Activated CD4-positive, CD25-positive, alpha-beta regulatory T cell treated with anti-CD3 and anti-CD28 coated beads, Interleukin-2, amount 50 U/mL, for 24 hours (primary cell): ENCODE data around the gene FXYD4.
"Not testable (repeated sequence)": the region's sequence is repeated elsewhere in the genome, so short reads cannot be mapped to it uniquely, and the experiment has no call there.

ENCODE experiments used
- ATAC-seq, 2 donors: fragments of 150-1000 bp; cut with Tn5 transposase; one replicate each; pipeline ENCODE4 v1.10.0; 2021; ENCODE audit warnings: mild to moderate bottlenecking in 1 of 2, moderate library complexity in 1 of 2

FXYD4 gene

DNA sequence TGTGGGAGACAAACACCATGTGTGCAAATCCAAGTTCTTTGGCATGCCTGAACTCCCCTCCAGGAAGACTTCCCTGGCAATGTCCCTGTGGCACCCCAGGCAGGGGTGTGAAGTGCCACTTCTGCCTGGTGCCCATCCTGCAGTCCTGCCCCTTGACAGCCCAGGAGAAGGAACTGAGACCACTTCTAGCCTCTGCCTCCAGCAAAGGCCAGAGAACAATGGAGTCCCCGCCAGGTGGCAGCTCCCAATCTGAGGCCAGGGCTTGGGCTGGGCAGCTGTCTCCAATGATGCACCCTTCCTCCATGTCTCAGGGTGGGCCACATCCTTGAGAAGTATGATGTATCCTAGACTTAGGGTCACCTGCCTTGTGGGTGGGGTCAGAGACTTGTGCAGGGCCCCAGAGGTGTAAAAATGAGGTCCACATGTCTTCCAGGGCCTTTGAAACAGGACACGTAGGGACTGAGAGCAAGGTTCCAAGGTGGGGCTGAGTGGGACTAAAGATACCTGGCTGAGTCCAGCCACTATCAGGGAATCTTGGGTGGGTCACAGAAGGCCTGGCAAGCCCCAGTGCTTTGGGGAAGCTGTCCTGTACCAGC, 5.5 kb downstream of the FXYD4 start:
- ATAC-seq, result no peak

DNA sequence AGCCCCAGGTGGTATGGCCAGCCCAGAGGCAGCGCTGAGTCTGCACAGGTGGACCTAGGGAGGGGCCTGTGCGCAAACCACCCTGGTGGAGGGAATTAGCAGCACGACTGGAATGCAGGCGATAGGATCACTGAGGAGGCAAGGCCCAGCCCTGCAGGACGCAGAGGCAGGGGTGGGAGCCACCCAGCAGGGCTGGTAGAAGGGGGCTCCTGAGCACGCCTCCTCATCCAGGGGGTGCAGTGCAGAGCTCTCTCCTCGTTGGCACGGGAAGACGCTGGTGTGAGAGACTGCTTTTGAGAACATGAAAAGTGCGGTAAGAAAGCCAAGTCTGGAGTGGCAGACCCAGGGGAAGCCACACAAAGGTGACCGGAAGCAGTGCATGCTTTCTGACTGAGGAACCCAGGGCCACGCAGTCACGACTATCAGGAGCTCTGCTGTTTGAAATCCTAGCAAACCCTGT, 6.0 kb downstream of the FXYD4 start:
- no peak for ATAC-seq

GRCh38 chr10:43380610-43381222, 9.3 kb downstream of the FXYD4 start:
- peak in 1 of 2 donors; percentile 37 for ATAC-seq

GRCh38 chr10:43383204-43383971, 12.0 kb downstream of the FXYD4 start:
- no peak for ATAC-seq

DNA sequence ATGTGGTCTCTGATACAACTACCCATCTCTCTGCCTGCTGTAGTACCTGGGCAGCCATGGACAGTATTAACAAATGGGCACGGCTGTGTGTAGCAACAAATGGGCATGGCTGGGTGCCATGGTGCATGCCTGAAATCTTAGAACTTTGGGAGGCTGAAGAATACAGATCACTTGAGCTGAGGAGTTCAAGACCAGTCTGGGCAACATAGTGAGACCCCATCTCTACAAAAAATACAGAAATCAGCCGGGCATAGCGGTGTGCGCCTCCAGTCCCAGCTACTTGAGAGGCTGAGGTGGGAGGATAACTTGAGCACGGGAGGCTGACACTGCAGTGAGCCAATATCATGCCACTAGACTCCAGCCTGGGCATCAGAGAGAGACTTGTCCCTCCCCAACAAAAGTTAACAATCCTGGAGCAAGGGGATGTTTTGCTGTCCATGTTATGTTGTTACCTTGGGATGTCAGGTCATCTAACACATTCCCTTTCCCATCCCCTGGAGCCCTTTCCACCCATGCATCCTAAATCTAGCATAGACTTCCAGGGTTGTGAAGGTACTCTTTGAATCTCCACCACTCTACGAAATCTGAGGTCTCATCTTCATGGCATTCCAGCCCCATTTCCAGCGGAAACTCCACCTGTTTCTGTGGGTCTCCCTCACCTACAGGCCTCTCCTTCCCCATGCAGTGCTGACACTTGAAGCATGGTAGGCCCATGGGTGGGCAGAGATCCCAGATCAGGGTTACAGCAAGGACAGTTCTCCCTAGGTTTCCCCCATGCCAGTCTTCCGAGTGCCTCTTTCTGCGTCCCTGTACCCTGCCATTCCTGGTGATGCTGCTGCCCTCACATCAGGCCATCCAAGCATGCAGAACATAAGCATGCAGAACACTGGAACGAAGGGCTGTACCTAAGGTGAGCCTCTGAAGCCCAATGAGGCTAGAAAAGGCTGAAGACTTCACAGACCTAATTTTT, 13.1 kb downstream of the FXYD4 start:
- peak; percentile 16 to 28 for ATAC-seq

DNA sequence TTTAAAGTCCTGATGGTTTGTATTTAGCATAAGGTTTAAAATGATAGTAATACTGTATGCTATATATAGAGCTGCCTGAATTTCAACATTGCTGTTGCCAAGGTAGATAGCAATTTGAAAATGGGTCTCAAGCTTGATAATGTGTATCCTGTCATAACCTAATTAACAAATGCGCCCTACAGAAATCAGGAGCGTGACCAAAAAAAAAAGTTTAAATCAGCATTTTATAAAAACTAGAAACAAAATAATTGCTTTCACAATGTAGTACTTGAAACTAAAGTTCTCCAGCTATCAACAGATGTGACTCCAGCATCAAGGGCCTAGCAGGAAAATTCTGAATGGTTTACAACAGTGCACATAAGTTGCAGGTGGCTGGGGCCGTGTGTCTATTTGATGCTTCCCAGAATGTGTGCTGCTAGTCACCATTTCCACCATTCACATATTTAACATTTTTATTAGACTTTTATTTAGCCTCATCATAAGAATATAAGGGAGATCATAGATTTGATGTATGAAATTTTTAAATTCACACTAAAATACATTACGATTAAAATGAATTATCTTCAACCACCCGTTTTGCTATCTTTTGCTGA, 14.1 kb downstream of the FXYD4 start:
- ATAC-seq, result no peak

GRCh38 chr10:43386549-43386948, 15.1 kb downstream of the FXYD4 start:
- ATAC-seq, result no peak

GRCh38 chr10:43386981-43387677, 15.7 kb downstream of the FXYD4 start:
- no peak for ATAC-seq

GRCh38 chr10:43387678-43388032, 16.2 kb downstream of the FXYD4 start:
- no peak for ATAC-seq

DNA sequence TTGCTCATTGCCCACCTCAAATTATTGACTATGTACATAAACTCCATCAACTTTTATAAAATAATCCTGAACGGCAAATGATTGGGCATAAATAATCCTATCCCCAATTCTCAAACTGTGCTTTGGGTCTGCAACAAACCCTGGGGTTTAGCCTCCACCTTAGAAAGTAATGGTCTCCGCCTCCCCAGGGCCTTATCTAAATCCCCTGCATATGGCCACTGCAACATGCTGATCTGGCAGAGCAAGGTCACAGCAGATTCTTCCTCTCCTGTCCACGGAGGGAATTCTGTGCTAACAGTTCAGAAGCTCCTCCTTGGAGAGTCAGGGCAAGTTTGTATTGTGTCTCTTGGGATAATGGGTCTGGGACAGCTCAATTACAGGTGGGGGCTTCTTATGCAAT, 18.4 kb downstream of the FXYD4 start:
- ATAC-seq, result no peak

DNA sequence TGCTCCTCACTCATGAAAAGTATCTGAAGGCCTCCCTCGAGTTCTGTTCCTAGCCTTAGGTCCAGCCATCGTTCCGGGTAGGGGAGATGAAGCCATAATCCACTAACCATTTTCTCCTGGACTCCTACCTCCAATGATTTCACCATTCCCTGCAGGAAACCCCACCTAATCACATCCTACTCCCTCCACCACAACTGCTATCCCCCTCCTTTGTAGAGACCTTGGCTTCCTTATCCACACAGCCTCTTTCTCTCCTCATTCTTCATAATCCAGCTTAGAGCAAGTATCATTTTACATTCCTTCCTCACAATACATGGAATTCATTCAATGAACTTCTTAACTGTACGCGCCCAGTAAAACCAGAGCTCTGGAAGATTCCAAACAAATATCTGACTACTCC, 18.9 kb downstream of the FXYD4 start:
- no peak for ATAC-seq

GRCh38 chr10:43390759-43391158, 19.3 kb downstream of the FXYD4 start:
- ATAC-seq, result no peak

GRCh38 chr10:43391496-43391895, 20.1 kb downstream of the FXYD4 start:
- no peak for ATAC-seq

- no peak for ATAC-seq
Measured at GRCh38 chr10:43392748-43393147, 21.3 kb downstream of the FXYD4 start.

DNA sequence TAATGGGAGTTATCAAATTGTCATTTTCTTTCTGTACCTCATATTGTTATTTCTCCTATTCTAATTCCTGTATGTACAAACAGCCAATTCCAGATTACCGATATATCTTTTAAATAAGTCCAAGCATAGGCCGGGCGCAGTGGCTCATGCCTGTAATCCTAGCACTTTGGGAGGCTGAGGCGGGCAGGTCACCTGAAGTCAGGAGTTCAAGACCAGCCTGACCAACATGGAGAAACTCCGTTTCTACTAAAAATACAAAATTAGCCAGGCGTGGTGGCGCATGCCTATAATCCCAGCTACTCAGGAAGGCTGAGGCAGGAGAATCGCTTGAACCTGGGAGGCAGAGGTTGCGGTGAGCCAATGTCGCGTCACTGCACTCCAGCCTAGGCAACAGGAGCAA, 21.8 kb downstream of the FXYD4 start:
- not testable (repeated sequence) for ATAC-seq

DNA sequence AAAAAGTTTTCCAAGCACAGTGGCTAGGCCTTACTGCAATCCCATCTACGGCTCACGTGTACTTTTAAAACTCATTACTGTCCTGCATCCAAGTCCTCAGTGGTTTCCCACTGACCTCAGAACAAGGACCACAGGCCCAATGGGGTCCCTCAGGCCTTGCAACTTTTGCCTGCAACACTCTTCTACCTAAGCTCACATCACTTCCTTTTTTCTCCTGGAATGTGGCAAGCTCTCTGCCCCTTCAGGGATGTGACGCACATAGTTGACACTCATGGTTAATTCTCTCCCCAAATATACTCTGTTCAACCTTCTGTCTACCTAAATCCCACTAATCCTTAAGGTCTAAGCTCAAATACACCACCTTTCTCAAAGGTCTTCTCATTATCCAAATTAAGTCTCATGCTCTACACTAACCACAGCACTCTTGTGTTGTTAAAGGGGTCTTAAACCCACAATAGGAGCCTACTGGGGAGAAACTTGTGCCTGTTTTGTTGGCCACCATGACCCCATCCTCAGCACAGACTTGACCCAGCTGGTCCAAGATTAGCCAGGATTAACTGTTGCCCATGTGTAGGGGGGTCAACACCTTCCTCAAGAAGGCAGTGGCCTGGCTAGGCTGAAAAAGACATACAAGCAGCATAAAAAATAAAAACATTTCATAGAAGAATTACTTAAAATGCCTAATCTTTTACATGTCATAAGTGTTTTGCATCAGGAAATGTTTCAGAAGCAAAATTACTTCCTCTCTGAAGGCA, 22.3 kb downstream of the FXYD4 start:
- ATAC-seq, result no peak

- no peak for ATAC-seq
Measured at GRCh38 chr10:43394868-43395267, 23.4 kb downstream of the FXYD4 start.

DNA sequence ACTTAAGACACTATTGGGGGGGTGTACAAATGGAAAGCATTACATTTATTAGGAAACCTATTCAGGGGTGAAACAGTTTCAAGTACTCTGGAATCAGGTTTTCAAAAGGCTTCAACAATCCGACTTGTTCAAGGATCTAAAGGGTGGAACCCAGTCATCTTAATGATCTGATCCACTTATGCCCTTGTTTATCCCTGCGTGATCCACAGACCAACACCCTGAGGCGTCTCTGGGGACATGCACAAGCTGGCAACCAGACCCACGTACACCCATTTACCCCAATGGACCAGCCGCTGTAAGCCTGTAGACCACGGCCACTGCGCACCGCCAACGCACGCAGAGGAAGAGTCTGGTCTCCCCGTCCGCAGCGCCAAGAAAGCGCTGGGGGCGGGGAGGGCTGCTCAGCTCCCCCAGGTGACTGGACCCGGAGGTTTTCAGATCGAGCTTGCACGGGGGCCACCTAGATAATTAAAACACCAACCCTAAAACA, 24.2 kb downstream of the FXYD4 start:
- ATAC-seq, result no peak

GRCh38 chr10:43396061-43396927, 24.9 kb downstream of the FXYD4 start:
- peak; percentile 48 to 65 for ATAC-seq
